Activated CD8-positive, alpha-beta T cell treated with anti-CD3 and anti-CD28 coated beads for 36 hours (primary cell): ENCODE data around the gene SLC35A1. TPM values are rescaled to one million over a fixed set of nuclear protein-coding genes. Genes with fewer than 3 reads are reported as not detected.
A peak's percentile ranks its signal among the peaks of the same experiment; 100 is the strongest.

Experiments used
- ATAC-seq: fragments of 200-7000 bp; cut with Tn5 transposase; one replicate; pipeline ENCODE4 v1.10.0; 2021; ENCODE audit warnings: mild to moderate bottlenecking, moderate library complexity
- CTCF ChIA-PET: fragments of 350-600 bp; sonication (Branson Sonifier 250); formaldehyde crosslinking; loops from one replicate; lab custom pipeline; 2021; ENCODE audit warnings: antibody characterized with exemption; lab: Charles Lee
- POLR2A ChIA-PET: fragments of 350-600 bp; sonication (Branson Sonifier 250); formaldehyde crosslinking; loops from one replicate; lab custom pipeline; 2021; ENCODE audit warnings: antibody characterized with exemption; lab: Charles Lee
- DNase-seq: peaks from one replicate; pipeline ENCODE4 v3.0.0-alpha.2; 2020
- H3K27ac Mint-ChIP-seq: one replicate; pipeline ENCODE4 v1.8.0; 2021; ENCODE audit warnings: mild to moderate bottlenecking, mixed read lengths
- H3K27me3 Mint-ChIP-seq: one replicate; pipeline ENCODE4 v1.8.0; 2021; ENCODE audit warnings: mixed read lengths
- H3K36me3 Mint-ChIP-seq: one replicate; pipeline ENCODE4 v1.8.0; 2021; ENCODE audit warnings: low read depth, mixed read lengths
- H3K4me1 Mint-ChIP-seq: one replicate; pipeline ENCODE4 v1.8.0; 2021; ENCODE audit warnings: low read depth, mixed read lengths
- H3K4me3 Mint-ChIP-seq: one replicate; pipeline ENCODE4 v1.8.0; 2021; ENCODE audit warnings: mild to moderate bottlenecking, moderate library complexity, mixed read lengths
- H3K9me3 Mint-ChIP-seq: one replicate; pipeline ENCODE4 v1.8.0; 2021; ENCODE audit warnings: mixed read lengths
- intact Hi-C: fragments of 100-400 bp; cut with micrococcal nuclease; formaldehyde crosslinking; loops from one replicate; pipeline ENCODE4 v1.10.0; 2022
- total RNA-seq, 2 experiments: library from RNA; stranded (reverse); gene quantifications; one replicate each; pipeline ENCODE4 v1.2.3, GENCODE V29; 2021
- TF ChIP-seq, protein P1 (sequence below): fragments of 200-600 bp; IDR thresholded peaks from one replicate; pipeline ENCODE4 v1.8.0; 2022; ENCODE audit warnings: antibody characterized with exemption, mild to moderate bottlenecking

SLC35A1 gene
- total RNA-seq, 2 experiments from 2014 or later, result 7.7 to 7.9 TPM

DNA sequence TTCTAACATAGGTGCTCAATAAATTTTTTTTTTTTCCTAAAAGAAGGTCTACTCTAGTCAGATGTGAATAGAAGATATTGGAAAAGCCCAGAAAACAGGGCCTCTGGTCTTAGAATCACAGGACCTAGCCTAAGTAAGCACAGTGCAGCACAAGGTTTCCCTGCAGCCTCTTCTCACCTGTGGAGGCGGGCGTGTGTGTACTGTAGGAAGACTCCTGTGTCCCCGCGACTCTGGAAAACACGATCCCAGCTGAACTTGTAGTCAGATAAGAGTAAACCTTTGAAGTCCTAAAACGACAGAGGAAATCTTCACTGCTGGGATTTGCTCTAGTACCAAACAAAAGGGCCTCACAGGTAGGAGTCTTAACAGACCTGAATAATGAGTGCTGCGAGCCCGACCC, 45.7 kb downstream of the SLC35A1 start:
- POLR2A ChIA-PET, result no interaction called here

DNA sequence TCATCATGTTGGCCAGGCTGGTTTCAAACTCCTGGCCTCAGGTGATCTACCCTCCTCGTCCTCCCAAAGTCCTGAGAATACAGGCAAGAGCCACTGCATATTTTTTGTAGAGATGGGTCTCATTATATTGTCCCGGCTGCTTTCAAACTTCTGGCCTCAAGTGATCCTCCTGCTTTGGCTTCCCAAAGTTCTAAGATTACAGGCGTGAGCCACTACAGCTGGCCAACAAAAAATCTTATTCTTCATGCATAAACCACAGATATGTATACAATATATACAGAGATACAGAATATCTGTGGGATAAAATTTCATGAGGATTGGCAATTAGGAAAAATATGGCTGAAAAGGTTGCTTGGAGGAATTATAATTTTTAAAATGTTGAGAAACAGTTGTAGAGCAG, 49.9 kb downstream of the SLC35A1 start:
- POLR2A ChIA-PET, result no interaction called here
- CTCF ChIA-PET, result interaction anchor here (1.2 kb wide), 1 partner anchor 29 kb away, joined by 3 read pairs; no protein-coding TSS in a partner anchor
- TF ChIP-seq, protein P1, sequence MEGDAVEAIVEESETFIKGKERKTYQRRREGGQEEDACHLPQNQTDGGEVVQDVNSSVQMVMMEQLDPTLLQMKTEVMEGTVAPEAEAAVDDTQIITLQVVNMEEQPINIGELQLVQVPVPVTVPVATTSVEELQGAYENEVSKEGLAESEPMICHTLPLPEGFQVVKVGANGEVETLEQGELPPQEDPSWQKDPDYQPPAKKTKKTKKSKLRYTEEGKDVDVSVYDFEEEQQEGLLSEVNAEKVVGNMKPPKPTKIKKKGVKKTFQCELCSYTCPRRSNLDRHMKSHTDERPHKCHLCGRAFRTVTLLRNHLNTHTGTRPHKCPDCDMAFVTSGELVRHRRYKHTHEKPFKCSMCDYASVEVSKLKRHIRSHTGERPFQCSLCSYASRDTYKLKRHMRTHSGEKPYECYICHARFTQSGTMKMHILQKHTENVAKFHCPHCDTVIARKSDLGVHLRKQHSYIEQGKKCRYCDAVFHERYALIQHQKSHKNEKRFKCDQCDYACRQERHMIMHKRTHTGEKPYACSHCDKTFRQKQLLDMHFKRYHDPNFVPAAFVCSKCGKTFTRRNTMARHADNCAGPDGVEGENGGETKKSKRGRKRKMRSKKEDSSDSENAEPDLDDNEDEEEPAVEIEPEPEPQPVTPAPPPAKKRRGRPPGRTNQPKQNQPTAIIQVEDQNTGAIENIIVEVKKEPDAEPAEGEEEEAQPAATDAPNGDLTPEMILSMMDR, result no peak

More for the DNA sequence above, 45.7 kb downstream of the SLC35A1 start:
- DNase-seq (no peak), ATAC-seq (no peak)
- intact Hi-C loops, result no loop called here
- Mint-ChIP-seq H3K4me3 (no peak overlapping the region), H3K4me1 (peaks cover 4% of the 10 kb centered on the region), H3K36me3 (peaks cover 27% of the 10 kb centered on the region), H3K9me3 (no peaks in the 10 kb centered on the region), H3K27ac (no peak overlapping the region), H3K27me3 (no peaks in the 10 kb centered on the region)
- CTCF ChIA-PET, result no interaction called here
- TF ChIP-seq, protein P1, result no peak

DNA sequence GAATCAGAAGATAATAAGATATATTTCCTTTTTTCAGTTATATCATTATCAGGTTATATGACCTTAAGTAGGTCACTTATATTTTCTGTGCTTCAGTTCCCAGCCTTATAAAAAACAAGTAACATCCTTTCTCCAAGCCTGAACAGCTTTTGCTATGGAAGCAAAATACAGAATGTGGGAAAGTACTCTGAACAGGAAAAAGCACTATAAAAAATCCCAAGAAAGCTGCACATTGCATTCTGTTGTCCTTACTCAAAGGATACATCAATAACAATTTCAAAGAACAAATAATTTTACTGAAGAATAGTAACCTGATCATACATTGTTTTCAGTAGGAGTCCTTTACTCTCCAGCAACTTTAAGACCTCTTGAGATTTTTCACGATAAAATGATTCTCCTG, 56.4 kb downstream of the SLC35A1 start:
- no peak overlapping the region for H3K4me3 Mint-ChIP-seq
- TF ChIP-seq, protein P1, result no peak
- peaks cover 33% of the 10 kb centered on the region for H3K36me3 Mint-ChIP-seq
- ATAC-seq (no peak), DNase-seq (no peak)
- intact Hi-C loops, result no loop called here
- H3K4me1 Mint-ChIP-seq, result peaks cover 5% of the 10 kb centered on the region
- ChIA-PET CTCF (no interaction called here), POLR2A (no interaction called here)
- H3K27me3 Mint-ChIP-seq, result no peaks in the 10 kb centered on the region
- no peaks in the 10 kb centered on the region for H3K9me3 Mint-ChIP-seq
- H3K27ac Mint-ChIP-seq, result peak overlapping the region; percentile 60

More for the DNA sequence above, 49.9 kb downstream of the SLC35A1 start:
- no peak for DNase-seq
- intact Hi-C loops, result no loop called here
- H3K4me3 Mint-ChIP-seq, result no peak overlapping the region
- no peaks in the 10 kb centered on the region for H3K27me3 Mint-ChIP-seq
- no peaks in the 10 kb centered on the region for H3K9me3 Mint-ChIP-seq
- H3K36me3 Mint-ChIP-seq, result peaks cover 34% of the 10 kb centered on the region
- no peak overlapping the region for H3K27ac Mint-ChIP-seq
- no peak for ATAC-seq
- H3K4me1 Mint-ChIP-seq, result peaks cover 2% of the 10 kb centered on the region

DNA sequence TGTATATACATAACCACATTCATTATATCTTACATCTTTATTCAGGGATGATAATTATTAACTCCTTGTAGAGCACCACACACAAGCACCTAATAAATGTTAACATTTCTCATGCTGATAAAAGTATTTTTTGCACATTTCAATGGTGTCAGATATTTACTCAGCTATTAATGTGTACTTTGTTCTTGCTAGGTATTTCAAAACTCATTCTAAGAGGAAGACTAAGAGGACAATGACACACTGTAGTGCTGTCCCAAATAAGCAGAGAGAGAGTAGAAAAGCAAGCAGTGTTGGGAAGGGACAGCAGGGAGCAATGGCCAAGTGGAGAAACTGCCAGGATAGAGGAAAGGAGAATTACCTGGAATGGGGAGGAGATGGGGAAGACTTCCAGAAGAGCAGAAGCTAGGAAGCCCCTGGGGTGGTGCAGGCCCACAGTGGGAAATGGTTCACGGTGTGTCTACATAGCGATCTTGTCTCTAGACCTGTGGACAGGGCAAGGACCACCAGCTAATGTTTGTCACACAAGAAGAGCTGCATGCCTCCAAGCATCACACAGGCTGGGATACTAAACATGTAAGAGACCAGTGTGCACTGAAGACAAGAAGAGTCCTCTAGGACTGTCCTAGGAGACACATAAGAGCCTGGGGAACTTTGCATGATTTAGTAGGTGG, 61.7 kb downstream of the SLC35A1 start:
- TF ChIP-seq, protein P1, result no peak
- ChIA-PET CTCF (no interaction called here), POLR2A (no interaction called here)
- no peak overlapping the region for H3K27ac Mint-ChIP-seq
- H3K27me3 Mint-ChIP-seq, result no peaks in the 10 kb centered on the region
- peaks cover under 1% of the 10 kb centered on the region for H3K4me1 Mint-ChIP-seq
- H3K9me3 Mint-ChIP-seq, result no peaks in the 10 kb centered on the region
- H3K36me3 Mint-ChIP-seq, result peaks cover 21% of the 10 kb centered on the region
- DNase-seq, result no peak
- no peak overlapping the region for H3K4me3 Mint-ChIP-seq
- intact Hi-C loops, result no loop called here
- ATAC-seq, result no peak

DNA sequence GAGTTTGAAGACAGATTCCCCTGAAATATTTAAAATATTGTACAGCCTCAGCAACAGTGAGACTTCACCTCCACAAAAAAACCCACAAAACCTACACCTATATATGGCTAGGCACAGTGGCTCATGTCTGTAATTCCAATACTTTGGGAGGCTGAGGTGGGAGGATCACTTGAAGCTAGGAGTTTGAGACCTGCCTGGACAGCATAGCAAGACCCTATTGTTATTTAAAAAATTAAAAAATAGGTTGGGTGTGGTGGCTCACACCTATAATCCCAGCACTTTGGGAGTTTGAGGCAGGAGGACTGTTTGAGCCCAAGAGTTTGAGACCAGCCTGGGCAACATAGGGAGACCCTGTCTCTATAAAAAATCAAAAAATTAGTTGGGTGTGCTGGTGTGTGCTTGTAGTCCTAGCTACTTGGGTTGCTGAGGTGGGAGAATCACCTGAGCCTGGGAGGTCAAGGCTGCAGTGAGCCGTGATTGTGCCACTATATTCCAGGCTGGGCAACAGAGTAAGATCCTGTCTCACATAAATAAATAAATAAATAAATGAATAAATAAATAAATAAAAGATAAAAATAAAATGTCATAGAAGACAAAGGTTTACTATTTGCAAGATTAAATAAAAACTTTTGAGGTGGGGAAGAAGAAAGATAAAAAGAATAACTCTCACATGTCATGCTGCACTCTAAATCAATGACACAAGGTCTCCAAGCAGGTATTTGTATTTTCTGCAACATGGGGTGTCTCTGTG, 65.9 kb downstream of the SLC35A1 start:
- ChIA-PET CTCF (interaction anchor here (1.0 kb wide), 1 partner anchor 15 kb away, joined by 5 read pairs; no protein-coding TSS in a partner anchor), POLR2A (no interaction called here)
- TF ChIP-seq, protein P1, result no peak
- Mint-ChIP-seq H3K36me3 (peaks cover 35% of the 10 kb centered on the region), H3K4me3 (no peak overlapping the region), H3K27ac (no peak overlapping the region), H3K27me3 (no peaks in the 10 kb centered on the region), H3K4me1 (no peaks in the 10 kb centered on the region), H3K9me3 (peaks cover 8% of the 10 kb centered on the region)
- intact Hi-C loops, result no loop called here
- DNase-seq (no peak), ATAC-seq (no peak)
